SK-N-SH (cell line): ENCODE measurements around the gene NLRP14. TPM values are rescaled to one million over a fixed set of nuclear protein-coding genes. Genes with fewer than 3 reads are reported as not detected.

ENCODE experiments used
- CTCF ChIA-PET: fragments of 300-600, 350-600 bp; formaldehyde crosslinking; extraction: SDS; loops from one replicate; lab custom pipeline; 2021; lab: Yijun Ruan, JAX
- POLR2A ChIA-PET: fragments of 350-600 bp; sonication (Branson Sonifier 250); formaldehyde crosslinking; extraction: SDS; loops from one replicate; lab custom pipeline; 2020; ENCODE audit warnings: antibody characterized with exemption, inconsistent platforms; lab: Yijun Ruan, JAX
- DNase-seq: peaks from one replicate; pipeline ENCODE4 v3.0.0; 2012
- H2AFZ ChIP-seq: fragments of 200-600 bp; sonication (generic); 2 replicates; pipeline ENCODE4 v1.8.1; 2016; ENCODE audit warnings: antibody characterized with exemption, mild to moderate bottlenecking, low read depth
- H3F3A ChIP-seq: fragments of 200-600 bp; sonication (generic); replicated peaks from 2 replicates; pipeline ENCODE3; 2016; ENCODE audit warnings: antibody characterized with exemption, mild to moderate bottlenecking; ENCODE audit not compliant: insufficient read depth
- H3K27ac ChIP-seq, 2 experiments: fragments of 200-500 bp in 1 of 2; fragments of 200-600 bp in 1 of 2; sonication (Bioruptor generic) in 1 of 2; sonication (generic), shearing (Covaris generic) in 1 of 2; 2 replicates each; pipeline versions ENCODE4 v1.5.1 to v1.6.1; 2014 to 2016; ENCODE audit warnings: low read depth in 2 of 2, inconsistent platforms in 1 of 2, low read length in 1 of 2, mild to moderate bottlenecking in 1 of 2, mixed read lengths in 1 of 2
- H3K27me3 ChIP-seq: fragments of 200-600 bp; sonication (generic), shearing (Covaris generic); 2 replicates; pipeline ENCODE4 v1.6.1; 2016; ENCODE audit warnings: mixed run types; ENCODE audit not compliant: insufficient read depth
- H3K36me3 ChIP-seq, 2 experiments: fragments of 200-500 bp in 1 of 2; fragments of 200-600 bp in 1 of 2; sonication (Bioruptor generic) in 1 of 2; sonication (generic) in 1 of 2; replicated peaks in 1 of 2; 2 replicates each; pipeline versions ENCODE3 to v1.5.1; 2014 to 2016; ENCODE audit warnings: low read length in 1 of 2, mild to moderate bottlenecking in 1 of 2; ENCODE audit not compliant: insufficient read depth in 2 of 2, control insufficient read depth in 1 of 2
- H3K4me1 ChIP-seq, 2 experiments: fragments of 200-500 bp in 1 of 2; fragments of 200-600 bp in 1 of 2; sonication (Bioruptor generic) in 1 of 2; sonication (generic), shearing (Covaris generic) in 1 of 2; 2 replicates each; pipeline versions ENCODE4 v1.5.1 to v1.6.1; 2014 to 2016; ENCODE audit warnings: low read depth in 1 of 2, low read length in 1 of 2, mixed run types in 1 of 2; ENCODE audit not compliant: insufficient read depth in 2 of 2, control insufficient read depth in 1 of 2
- H3K4me2 ChIP-seq: fragments of 200-600 bp; sonication (generic), shearing (Covaris generic); 2 replicates; pipeline ENCODE4 v1.6.1; 2017; ENCODE audit warnings: mixed run types
- H3K4me3 ChIP-seq, 2 experiments: fragments of 200-500 bp in 1 of 2; fragments of 200-600 bp in 1 of 2; sonication (Bioruptor generic) in 1 of 2; sonication (generic), shearing (Covaris generic) in 1 of 2; 2 replicates each; pipeline versions ENCODE4 v1.5.1 to v1.8.1; 2014 to 2016; ENCODE audit warnings: low read depth in 2 of 2, inconsistent platforms in 1 of 2, low read length in 1 of 2, mild to moderate bottlenecking in 1 of 2, mixed read lengths in 1 of 2, moderate library complexity in 1 of 2
- H3K79me2 ChIP-seq: fragments of 200-600 bp; sonication (generic); 2 replicates; pipeline ENCODE4 v1.8.1; 2017; ENCODE audit warnings: mild to moderate bottlenecking; ENCODE audit not compliant: insufficient read depth
- H3K9ac ChIP-seq: fragments of 200-600 bp; sonication (generic); 2 replicates; pipeline ENCODE4 v1.6.1; 2017; ENCODE audit warnings: mixed run types
- H3K9me2 ChIP-seq: fragments of 200-600 bp; sonication (generic); 2 replicates; pipeline ENCODE4 v1.6.1; 2017; ENCODE audit warnings: mixed run types
- H3K9me3 ChIP-seq: fragments of 200-600 bp; sonication (generic); 2 replicates; pipeline ENCODE4 v1.6.1; 2017; ENCODE audit warnings: mixed run types, mild to moderate bottlenecking, moderate library complexity
- H4K20me1 ChIP-seq: fragments of 200-600 bp; sonication (generic); 2 replicates; pipeline ENCODE4 v1.6.1; 2017; ENCODE audit warnings: mild to moderate bottlenecking, mixed run types; ENCODE audit not compliant: insufficient read depth
- EZH2phosphoT487 ChIP-seq: fragments of 200-600 bp; sonication (generic); IDR thresholded peaks from 2 replicates; pipeline ENCODE4 v1.6.1; 2017; ENCODE audit warnings: low read depth, mixed run types, mild to moderate bottlenecking, antibody characterized with exemption, moderate library complexity, borderline replicate concordance
- GABPA ChIP-seq: IDR thresholded peaks from 2 replicates; pipeline ENCODE4 v1.4.0; 2012; ENCODE audit warnings: low read depth, mild to moderate bottlenecking
- GATA2 ChIP-seq: sonication (generic); formaldehyde crosslinking; IDR thresholded peaks from 2 replicates; pipeline ENCODE4 v1.5.0; 2020; ENCODE audit warnings: mild to moderate bottlenecking, missing genetic modification reagents
- JUND ChIP-seq: IDR thresholded peaks from 2 replicates; pipeline ENCODE4 v1.4.0; 2012
- MXI1 ChIP-seq: IDR thresholded peaks from 2 replicates; pipeline ENCODE4 v1.6.1; 2012; ENCODE audit warnings: mild to moderate bottlenecking, low read depth, low read length, improper control_type of control experiment
- NFIC ChIP-seq: IDR thresholded peaks from 2 replicates; pipeline ENCODE4 v1.4.0; 2012; ENCODE audit warnings: borderline replicate concordance
- NRF1 ChIP-seq: IDR thresholded peaks from 2 replicates; pipeline ENCODE4 v1.6.1; 2012; ENCODE audit warnings: low read depth, mild to moderate bottlenecking, low read length
- RAD21 ChIP-seq: IDR thresholded peaks from 2 replicates; pipeline ENCODE4 v1.6.1; 2012; ENCODE audit warnings: mild to moderate bottlenecking, low read length
- RCOR1 ChIP-seq: fragments of 150-350 bp; IDR thresholded peaks from 2 replicates; pipeline ENCODE4 v1.6.1; 2017; ENCODE audit warnings: antibody characterized with exemption, low read length
- RXRA ChIP-seq: IDR thresholded peaks from 2 replicates; pipeline ENCODE4 v1.4.0; 2012; ENCODE audit warnings: low read depth, mild to moderate bottlenecking, borderline replicate concordance
- SIN3A ChIP-seq: IDR thresholded peaks from 2 replicates; pipeline ENCODE4 v1.6.1; 2012; ENCODE audit warnings: low read depth, mild to moderate bottlenecking, low read length, moderate library complexity, borderline replicate concordance
- TAF1 ChIP-seq: IDR thresholded peaks from 2 replicates; pipeline ENCODE4 v1.6.1; 2012; ENCODE audit warnings: low read depth, mild to moderate bottlenecking, low read length, moderate library complexity, borderline replicate concordance
- TCF12 ChIP-seq: IDR thresholded peaks from 2 replicates; pipeline ENCODE4 v1.4.0; 2012
- YY1 ChIP-seq: IDR thresholded peaks from 2 replicates; pipeline ENCODE4 v1.4.0; 2012; ENCODE audit warnings: low read depth, mild to moderate bottlenecking
- ZBTB33 ChIP-seq: IDR thresholded peaks from 2 replicates; pipeline ENCODE4 v1.4.0; 2012; ENCODE audit warnings: low read depth, borderline replicate concordance
- WGBS: methylation state at CpG from one replicate; pipeline ENCODE4 v1.1.6; 2017; ENCODE audit warnings: low lambda C conversion rate; 5-methylcytosine and 5-hydroxymethylcytosine counted together
- polyA plus RNA-seq, 3 experiments: library from polyadenylated mRNA; depleted of rRNA; stranded (reverse); fragments of >200 nt; gene quantifications; 2 replicates each; pipeline ENCODE4 v1.2.3, GENCODE V29; 2012
- TF ChIP-seq, protein P1 (sequence below): IDR thresholded peaks from 2 replicates; pipeline ENCODE4 v1.4.0; 2012; ENCODE audit warnings: low read depth, borderline replicate concordance

The NLRP14 gene
- polyA plus RNA-seq, 1 of the 3 experiments (the other 2 are of a cell fraction), result not detected

DNA sequence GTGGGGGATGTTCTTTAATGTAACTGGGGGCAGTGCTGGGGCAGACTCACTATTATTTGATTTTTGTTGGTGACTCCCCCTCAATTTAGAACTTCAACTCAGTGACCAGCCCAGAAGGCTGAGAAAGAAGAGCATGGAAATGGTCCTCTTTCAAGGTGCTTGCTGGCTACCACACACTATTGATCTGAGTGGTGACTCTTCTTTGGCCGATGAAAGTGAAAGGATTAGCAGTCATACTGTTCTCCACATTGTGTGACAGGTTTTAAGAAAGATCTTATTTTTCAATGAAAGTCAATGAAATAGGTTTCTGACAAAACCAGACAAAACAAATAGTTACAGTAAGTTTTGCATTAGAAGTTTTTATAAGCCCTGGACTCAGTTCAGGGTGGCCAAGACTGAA lies 29.9 kb downstream of the NLRP14 start:
- ChIA-PET CTCF (interaction anchor here (0.9 kb wide), 1 partner anchor 238 kb away, joined by 4 read pairs; no protein-coding TSS in a partner anchor), POLR2A (no interaction called here)
- Histone ChIP-seq H3K4me1 (no peaks in the 10 kb centered on the region), H3K9me3 (no peaks in the 10 kb centered on the region), H3F3A (no peaks in the 10 kb centered on the region), H3K9ac (no peak overlapping the region), H3K4me2 (no peak overlapping the region), H3K79me2 (no peaks in the 10 kb centered on the region), H3K36me3 (no peaks in the 10 kb centered on the region), H3K27ac (no peak overlapping the region), H4K20me1 (no peaks in the 10 kb centered on the region), H3K27me3 (no peaks in the 10 kb centered on the region; the same call in 1 of the 2 replicates), H2AFZ (no peak overlapping the region), H3K4me3 (no peak overlapping the region), H3K9me2 (no peaks in the 10 kb centered on the region)
- TF ChIP-seq RAD21 (no peak), NRF1 (no peak), TAF1 (no peak), ZBTB33 (no peak), NFIC (no peak), GABPA (no peak), MXI1 (no peak)
- TF ChIP-seq, protein P1, sequence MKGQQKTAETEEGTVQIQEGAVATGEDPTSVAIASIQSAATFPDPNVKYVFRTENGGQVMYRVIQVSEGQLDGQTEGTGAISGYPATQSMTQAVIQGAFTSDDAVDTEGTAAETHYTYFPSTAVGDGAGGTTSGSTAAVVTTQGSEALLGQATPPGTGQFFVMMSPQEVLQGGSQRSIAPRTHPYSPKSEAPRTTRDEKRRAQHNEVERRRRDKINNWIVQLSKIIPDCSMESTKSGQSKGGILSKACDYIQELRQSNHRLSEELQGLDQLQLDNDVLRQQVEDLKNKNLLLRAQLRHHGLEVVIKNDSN, result no peak
- WGBS, result 28% methylated on average over 1 of the region's 1 CpG
- DNase-seq, result no peak

GRCh38 chr11:7056828-7057513 lies 36.7 kb downstream of the NLRP14 start:
- no peak for DNase-seq
- Histone ChIP-seq H3K9me3 (no peaks in the 10 kb centered on the region), H3K27me3 (no peaks in the 10 kb centered on the region), H3K4me3 (no peak overlapping the region), H3K27ac (no peak overlapping the region), H3K79me2 (no peaks in the 10 kb centered on the region), H3K9me2 (no peaks in the 10 kb centered on the region), H3F3A (no peaks in the 10 kb centered on the region), H2AFZ (no peak overlapping the region), H3K9ac (no peak overlapping the region), H3K4me2 (no peak overlapping the region), H4K20me1 (no peaks in the 10 kb centered on the region), H3K4me1 (no peaks in the 10 kb centered on the region), H3K36me3 (no peaks in the 10 kb centered on the region)
- TF ChIP-seq RXRA (no peak), MXI1 (no peak), GATA2 (CRISPR knock-in tag) (no peak), TAF1 (no peak), RCOR1 (no peak), NRF1 (no peak), JUND (no peak), YY1 (no peak), SIN3A (no peak), TCF12 (no peak), EZH2phosphoT487 (no peak), GABPA (no peak)
- 25% methylated on average over 6 of the region's 6 CpGs for WGBS
- CTCF ChIA-PET, result no interaction called here
- POLR2A ChIA-PET, result no interaction called here
